Liver (tissue), 3 donors: ENCODE data around the gene VCX2.

ENCODE experiments used
- FOXA1 ChIP-seq: IDR thresholded peaks from 2 replicates; pipeline ENCODE4 v1.6.1; 2016; ENCODE audit warnings: antibody characterized with exemption
- SP1 ChIP-seq: IDR thresholded peaks from 2 replicates; pipeline ENCODE4 v1.6.1; 2018; ENCODE audit warnings: antibody characterized with exemption, mild to moderate bottlenecking
- YY1 ChIP-seq: IDR thresholded peaks from 2 replicates; pipeline ENCODE4 v1.6.1; 2016; ENCODE audit warnings: antibody characterized with exemption, mild to moderate bottlenecking
- TF ChIP-seq, protein P1 (sequence below): IDR thresholded peaks from 2 replicates; pipeline ENCODE4 v1.6.1; 2016; ENCODE audit warnings: antibody characterized with exemption, mild to moderate bottlenecking
- TF ChIP-seq, protein P2 (sequence below): fragments of 150-350 bp; IDR thresholded peaks from 2 replicates; pipeline ENCODE4 v1.5.1; 2017; ENCODE audit warnings: improper control_type of control experiment, low read depth, low read length; ENCODE audit not compliant: missing input control
- donor health status: healthy.
- donor health status: healthy.

- TF ChIP-seq, protein P1, sequence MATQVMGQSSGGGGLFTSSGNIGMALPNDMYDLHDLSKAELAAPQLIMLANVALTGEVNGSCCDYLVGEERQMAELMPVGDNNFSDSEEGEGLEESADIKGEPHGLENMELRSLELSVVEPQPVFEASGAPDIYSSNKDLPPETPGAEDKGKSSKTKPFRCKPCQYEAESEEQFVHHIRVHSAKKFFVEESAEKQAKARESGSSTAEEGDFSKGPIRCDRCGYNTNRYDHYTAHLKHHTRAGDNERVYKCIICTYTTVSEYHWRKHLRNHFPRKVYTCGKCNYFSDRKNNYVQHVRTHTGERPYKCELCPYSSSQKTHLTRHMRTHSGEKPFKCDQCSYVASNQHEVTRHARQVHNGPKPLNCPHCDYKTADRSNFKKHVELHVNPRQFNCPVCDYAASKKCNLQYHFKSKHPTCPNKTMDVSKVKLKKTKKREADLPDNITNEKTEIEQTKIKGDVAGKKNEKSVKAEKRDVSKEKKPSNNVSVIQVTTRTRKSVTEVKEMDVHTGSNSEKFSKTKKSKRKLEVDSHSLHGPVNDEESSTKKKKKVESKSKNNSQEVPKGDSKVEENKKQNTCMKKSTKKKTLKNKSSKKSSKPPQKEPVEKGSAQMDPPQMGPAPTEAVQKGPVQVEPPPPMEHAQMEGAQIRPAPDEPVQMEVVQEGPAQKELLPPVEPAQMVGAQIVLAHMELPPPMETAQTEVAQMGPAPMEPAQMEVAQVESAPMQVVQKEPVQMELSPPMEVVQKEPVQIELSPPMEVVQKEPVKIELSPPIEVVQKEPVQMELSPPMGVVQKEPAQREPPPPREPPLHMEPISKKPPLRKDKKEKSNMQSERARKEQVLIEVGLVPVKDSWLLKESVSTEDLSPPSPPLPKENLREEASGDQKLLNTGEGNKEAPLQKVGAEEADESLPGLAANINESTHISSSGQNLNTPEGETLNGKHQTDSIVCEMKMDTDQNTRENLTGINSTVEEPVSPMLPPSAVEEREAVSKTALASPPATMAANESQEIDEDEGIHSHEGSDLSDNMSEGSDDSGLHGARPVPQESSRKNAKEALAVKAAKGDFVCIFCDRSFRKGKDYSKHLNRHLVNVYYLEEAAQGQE = no peak
- TF ChIP-seq, protein P2, sequence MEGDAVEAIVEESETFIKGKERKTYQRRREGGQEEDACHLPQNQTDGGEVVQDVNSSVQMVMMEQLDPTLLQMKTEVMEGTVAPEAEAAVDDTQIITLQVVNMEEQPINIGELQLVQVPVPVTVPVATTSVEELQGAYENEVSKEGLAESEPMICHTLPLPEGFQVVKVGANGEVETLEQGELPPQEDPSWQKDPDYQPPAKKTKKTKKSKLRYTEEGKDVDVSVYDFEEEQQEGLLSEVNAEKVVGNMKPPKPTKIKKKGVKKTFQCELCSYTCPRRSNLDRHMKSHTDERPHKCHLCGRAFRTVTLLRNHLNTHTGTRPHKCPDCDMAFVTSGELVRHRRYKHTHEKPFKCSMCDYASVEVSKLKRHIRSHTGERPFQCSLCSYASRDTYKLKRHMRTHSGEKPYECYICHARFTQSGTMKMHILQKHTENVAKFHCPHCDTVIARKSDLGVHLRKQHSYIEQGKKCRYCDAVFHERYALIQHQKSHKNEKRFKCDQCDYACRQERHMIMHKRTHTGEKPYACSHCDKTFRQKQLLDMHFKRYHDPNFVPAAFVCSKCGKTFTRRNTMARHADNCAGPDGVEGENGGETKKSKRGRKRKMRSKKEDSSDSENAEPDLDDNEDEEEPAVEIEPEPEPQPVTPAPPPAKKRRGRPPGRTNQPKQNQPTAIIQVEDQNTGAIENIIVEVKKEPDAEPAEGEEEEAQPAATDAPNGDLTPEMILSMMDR = no peak
- TF ChIP-seq FOXA1 (no peak), YY1 (no peak), SP1 (no peak)
Observed at GRCh38 chrX:8196776-8197175, 25.7 kb upstream of the VCX2 start.
